HCT116 (cell line): Measurements from ENCODE around the gene ERCC6L. TPM values are rescaled to one million over a fixed set of nuclear protein-coding genes. Genes with fewer than 3 reads are reported as not detected.

Source experiments
- ATAC-seq: fragments of 200-7000 bp; cut with Tn5 transposase; 2 replicates; pipeline ENCODE4 v1.9.1; 2020; ENCODE audit warnings: mild to moderate bottlenecking, moderate library complexity
- BruUV-seq: library from RNA; stranded (reverse); fragments of 400-500 nt; replicated peaks from 2 replicates; lab custom pipeline; 2021; lab: Mats Ljungman, UMichigan
- CTCF ChIA-PET: fragments of 300-600 bp; sonication (Branson Sonifier 250); formaldehyde crosslinking; loops from one replicate; lab custom pipeline; 2021; ENCODE audit warnings: antibody characterized with exemption; lab: Charles Lee
- POLR2A ChIA-PET: fragments of 300-600, 350-600 bp; sonication (Branson Sonifier 250); formaldehyde crosslinking; loops from one replicate; lab custom pipeline; 2021; ENCODE audit warnings: antibody characterized with exemption; lab: Charles Lee
- RAD21 ChIA-PET, 2 experiments: fragments of 300-600 bp; sonication (Branson Sonifier 250); formaldehyde crosslinking; loops; one replicate each; lab custom pipeline; 2023; ENCODE audit warnings: low total read pairs in 2 of 2; ENCODE audit not compliant: uncharacterized antibody in 2 of 2, unreplicated experiment in 2 of 2, low non-redundant PET in 1 of 2; lab: Charles Lee
- DNase-seq: peaks from one replicate; pipeline ENCODE4 v3.0.0-alpha.2; 2010; ENCODE audit warnings: low read depth, low spot score
- H2AFZ ChIP-seq: fragments of 200-600 bp; shearing (Covaris generic), sonication (generic); 2 replicates; pipeline ENCODE4 v1.6.1; 2017; ENCODE audit warnings: low read depth, mixed run types, mixed read lengths, antibody characterized with exemption, low read length; ENCODE audit not compliant: poor library complexity, severe bottlenecking
- H3K27ac ChIP-seq: 2 replicates; pipeline ENCODE4 v1.5.1; 2012; ENCODE audit warnings: low read depth, low read length
- H3K27me3 ChIP-seq: fragments of 200-600 bp; sonication (generic); 2 replicates; pipeline ENCODE4 v1.6.1; 2016; ENCODE audit warnings: mixed run types, low read length, mixed read lengths; ENCODE audit not compliant: insufficient read depth
- H3K36me3 ChIP-seq, 2 experiments: fragments of 200-500 bp in 1 of 2; fragments of 200-600 bp in 1 of 2; sonication (Bioruptor generic) in 1 of 2; sonication (generic) in 1 of 2; 2 replicates each; pipeline versions ENCODE4 v1.5.1 to v1.6.1; 2014 to 2016; ENCODE audit warnings: low read length in 2 of 2, inconsistent platforms in 1 of 2, mixed read lengths in 1 of 2, mixed run types in 1 of 2; ENCODE audit not compliant: insufficient read depth in 2 of 2, control insufficient read depth in 1 of 2
- H3K4me1 ChIP-seq, 2 experiments: fragments of 200-600 bp in 1 of 2; sonication (generic) in 1 of 2; 2 replicates each; pipeline versions ENCODE4 v1.5.1 to v1.6.1; 2012 to 2017; ENCODE audit warnings: low read length in 2 of 2, inconsistent platforms in 1 of 2, mild to moderate bottlenecking in 1 of 2, mixed read lengths in 1 of 2, mixed run types in 1 of 2, moderate library complexity in 1 of 2; ENCODE audit not compliant: insufficient read depth in 2 of 2, control insufficient read depth in 1 of 2
- H3K4me2 ChIP-seq: fragments of 200-600 bp; sonication (generic); 2 replicates; pipeline ENCODE4 v1.6.1; 2017; ENCODE audit warnings: mixed run types, low read length, mixed read lengths
- H3K4me3 ChIP-seq, 2 experiments: fragments of 200-600 bp in 1 of 2; sonication (generic) in 1 of 2; replicated peaks in 1 of 2; 2 replicates each; pipeline ENCODE4 v1.5.1; 2011 to 2016; ENCODE audit warnings: low read length in 2 of 2, control low read depth in 1 of 2, low read depth in 1 of 2, mild to moderate bottlenecking in 1 of 2, mixed read lengths in 1 of 2, mixed run types in 1 of 2
- H3K79me2 ChIP-seq: fragments of 200-600 bp; sonication (generic); 2 replicates; pipeline ENCODE4 v1.6.1; 2017; ENCODE audit warnings: mild to moderate bottlenecking, mixed run types, low read length, moderate library complexity, mixed read lengths; ENCODE audit not compliant: insufficient read depth
- H3K9ac ChIP-seq: fragments of 200-600 bp; sonication (generic); 2 replicates; pipeline ENCODE4 v1.6.1; 2016; ENCODE audit warnings: low read length, mixed read lengths
- H3K9me2 ChIP-seq: fragments of 200-600 bp; sonication (generic), shearing (Covaris generic); 2 replicates; pipeline ENCODE4 v1.6.1; 2017; ENCODE audit warnings: mixed run types, mild to moderate bottlenecking, moderate library complexity; ENCODE audit not compliant: insufficient read depth
- H3K9me3 ChIP-seq, 2 experiments: fragments of 200-500 bp in 1 of 2; fragments of 200-600 bp in 1 of 2; sonication (Bioruptor generic) in 1 of 2; sonication (generic) in 1 of 2; 2 replicates each; pipeline ENCODE4 v1.6.1; 2014 to 2017; ENCODE audit warnings: low read length in 2 of 2, mixed read lengths in 2 of 2, inconsistent platforms in 1 of 2, low read depth in 1 of 2, mild to moderate bottlenecking in 1 of 2, mixed run types in 1 of 2, moderate library complexity in 1 of 2; ENCODE audit not compliant: control insufficient read depth in 1 of 2, insufficient read depth in 1 of 2
- H4K20me1 ChIP-seq: fragments of 200-600 bp; sonication (generic), shearing (Covaris generic); 2 replicates; pipeline ENCODE4 v1.6.1; 2017; ENCODE audit warnings: mixed run types, mild to moderate bottlenecking, moderate library complexity; ENCODE audit not compliant: insufficient read depth
- CEBPB ChIP-seq: IDR thresholded peaks from 2 replicates; pipeline ENCODE4 v1.6.1; 2012; ENCODE audit warnings: low read depth
- ELF1 ChIP-seq: IDR thresholded peaks from 2 replicates; pipeline ENCODE4 v1.6.1; 2012; ENCODE audit warnings: low read depth, borderline replicate concordance
- MAX ChIP-seq: IDR thresholded peaks from 2 replicates; pipeline ENCODE4 v1.6.1; 2012
- POLR2AphosphoS5 ChIP-seq: IDR thresholded peaks from 2 replicates; pipeline ENCODE4 v1.6.1; 2011; ENCODE audit warnings: mild to moderate bottlenecking, low read depth, low read length, moderate library complexity
- RAD21 ChIP-seq: IDR thresholded peaks from 2 replicates; pipeline ENCODE4 v1.6.1; 2012; ENCODE audit warnings: low read depth, mild to moderate bottlenecking
- SIN3A ChIP-seq: IDR thresholded peaks from 2 replicates; pipeline ENCODE4 v1.6.1; 2012; ENCODE audit warnings: low read depth
- YY1 ChIP-seq: IDR thresholded peaks from 2 replicates; pipeline ENCODE4 v1.6.1; 2011; ENCODE audit warnings: low read length, low read depth, moderate library complexity, mild to moderate bottlenecking; ENCODE audit not compliant: insufficient replicate concordance; ENCODE audit errors: extremely low read depth
- ZBTB33 ChIP-seq: IDR thresholded peaks from 2 replicates; pipeline ENCODE4 v1.6.1; 2011; ENCODE audit warnings: mild to moderate bottlenecking, low read length, moderate library complexity; ENCODE audit not compliant: insufficient replicate concordance; ENCODE audit errors: extremely low read depth
- ZNF274 ChIP-seq: fragments of 200-500 bp; sonication (Bioruptor generic); IDR thresholded peaks from 2 replicates; pipeline ENCODE4 v1.6.1; 2014; ENCODE audit warnings: mild to moderate bottlenecking, low read depth, low read length, inconsistent platforms
- intact Hi-C: fragments of 100-400 bp; cut with micrococcal nuclease; formaldehyde crosslinking; loops from 2 replicates; pipeline ENCODE4 v1.10.0; 2022
- total RNA-seq: library from RNA; stranded (reverse); gene quantifications from one replicate; pipeline ENCODE4 v1.2.1, GENCODE V29; 2021; ENCODE audit not compliant: unreplicated experiment
- TF ChIP-seq, protein P1 (sequence below): IDR thresholded peaks from 2 replicates; pipeline ENCODE4 v1.6.1; 2012

Gene ERCC6L
- total RNA-seq, 1 experiment from 2014 or later, result 12.5 TPM

DNA sequence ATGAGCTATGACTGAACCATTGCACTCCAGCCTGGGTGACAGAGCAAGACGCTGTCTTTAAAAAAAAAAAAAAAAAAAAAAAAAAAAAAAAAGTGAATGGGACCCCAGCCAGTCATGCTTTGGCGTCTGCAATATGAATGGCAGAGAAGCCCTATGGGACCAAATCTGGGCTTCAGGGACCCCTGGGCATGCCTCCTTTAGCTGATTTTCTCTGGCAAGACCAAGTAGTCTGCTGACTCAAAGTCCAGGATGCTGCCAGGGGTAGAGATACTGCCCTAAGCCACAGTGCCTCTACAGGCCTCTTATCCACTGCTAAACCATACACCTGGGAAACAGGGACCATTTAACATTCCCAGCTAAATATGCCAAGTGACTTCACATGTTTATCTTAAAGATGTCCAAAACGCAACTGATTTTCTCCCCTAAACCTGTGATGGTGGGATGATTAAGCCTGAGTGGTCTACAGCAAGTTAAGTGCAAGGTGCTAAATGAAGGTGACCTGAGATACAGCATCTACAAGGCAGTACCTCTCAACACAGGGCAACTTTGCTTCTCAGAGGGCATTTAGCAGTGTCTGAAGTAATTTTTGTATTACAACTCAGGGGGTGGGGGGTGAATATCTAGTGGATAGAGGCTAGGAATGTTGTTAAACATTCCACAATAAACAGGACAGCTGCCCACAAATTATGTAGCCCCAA, 32.4 kb upstream of the ERCC6L start:
- Histone ChIP-seq H4K20me1 (peaks cover 18% of the 10 kb centered on the region; the same call in 1 of the 2 replicates), H3K27ac (0 out of 2 replicates have a peak overlapping the region, but pooled peaks have one; percentile 20), H3K4me1 (peaks cover 0 to 62% of the 10 kb centered on the region in 2 experiments; a peak in 3 of 4 replicates), H3K9ac (no peak overlapping the region), H3K4me3 (no peak overlapping the region), H2AFZ (no peak overlapping the region), H3K27me3 (no peaks in the 10 kb centered on the region), H3K79me2 (peaks cover 47% of the 10 kb centered on the region), H3K4me2 (no peak overlapping the region), H3K9me3 (no peaks in the 10 kb centered on the region), H3K9me2 (no peaks in the 10 kb centered on the region), H3K36me3 (peaks cover 24 to 45% of the 10 kb centered on the region in 2 experiments)
- TF ChIP-seq POLR2AphosphoS5 (peak; percentile 11; the same call in 1 of the 2 replicates), ZBTB33 (no peak), ZNF274 (no peak)
- ChIA-PET RAD21 (no interaction called here), CTCF (no interaction called here), POLR2A (no interaction called here)
- intact Hi-C loops, result no loop called here
- ATAC-seq (no peak), DNase-seq (no peak)
- no TSS peak for BruUV-seq

- H3K4me1 ChIP-seq, result peaks cover 0 to 55% of the 10 kb centered on the region in 2 experiments; a peak in 3 of 4 replicates
- peaks cover 38% of the 10 kb centered on the region for H3K79me2 ChIP-seq
- intact Hi-C loops, result no loop called here
- no peaks in the 10 kb centered on the region for H3K9me3 ChIP-seq
- peak overlapping the region; percentile 17; the same call in 1 of the 2 replicates for H3K9ac ChIP-seq
- DNase-seq (no peak), ATAC-seq (peak; percentile 41)
- no peak overlapping the region for H2AFZ ChIP-seq
- POLR2A ChIA-PET, result no interaction called here
- H3K9me2 ChIP-seq, result no peaks in the 10 kb centered on the region
- H4K20me1 ChIP-seq, result peaks cover 17% of the 10 kb centered on the region; the same call in 1 of the 2 replicates
- BruUV-seq, result no TSS peak
- peaks cover 18 to 37% of the 10 kb centered on the region in 2 experiments for H3K36me3 ChIP-seq
- H3K4me2 ChIP-seq, result peak overlapping the region; percentile 27
- H3K27ac ChIP-seq, result peak overlapping the region; percentile 38
- CTCF ChIA-PET, result no interaction called here
- RAD21 ChIA-PET, result no interaction called here
- no peak overlapping the region for H3K4me3 ChIP-seq
- H3K27me3 ChIP-seq, result no peaks in the 10 kb centered on the region
- no peak for TF ChIP-seq POLR2AphosphoS5
- TF ChIP-seq MAX, result no peak
- no peak for TF ChIP-seq RAD21
- TF ChIP-seq ZBTB33, result no peak
- no peak for TF ChIP-seq SIN3A
- no peak for TF ChIP-seq CEBPB
- no peak for TF ChIP-seq ELF1
- no peak for TF ChIP-seq YY1
- TF ChIP-seq, protein P1, sequence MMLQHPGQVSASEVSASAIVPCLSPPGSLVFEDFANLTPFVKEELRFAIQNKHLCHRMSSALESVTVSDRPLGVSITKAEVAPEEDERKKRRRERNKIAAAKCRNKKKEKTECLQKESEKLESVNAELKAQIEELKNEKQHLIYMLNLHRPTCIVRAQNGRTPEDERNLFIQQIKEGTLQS, result no peak
These were observed 31.6 kb upstream of the ERCC6L start for GRCh38 chrX:72270316-72270866.
